PC-3 (cell line): ENCODE measurements around the gene RELL2.

Source experiments
- EZH2 ChIP-seq: fragments of 300-600 bp; sonication (generic); IDR thresholded peaks from one replicate; pipeline ENCODE4 v1.6.1; 2017; ENCODE audit warnings: antibody characterized with exemption, mild to moderate bottlenecking, low read length; ENCODE audit not compliant: unreplicated experiment
- EZH2phosphoT487 ChIP-seq: fragments of 300-600 bp; sonication (generic); IDR thresholded peaks from 2 replicates; pipeline ENCODE4 v1.6.1; 2018; ENCODE audit warnings: mild to moderate bottlenecking, antibody characterized with exemption, low read length, borderline replicate concordance
- TF ChIP-seq, protein P1 (sequence below): fragments of 300-600 bp; sonication (generic); conservative IDR thresholded peaks from 2 replicates; pipeline ENCODE4 v1.5.1; 2017; ENCODE audit warnings: antibody characterized with exemption, low read depth, mild to moderate bottlenecking, low read length

DNA sequence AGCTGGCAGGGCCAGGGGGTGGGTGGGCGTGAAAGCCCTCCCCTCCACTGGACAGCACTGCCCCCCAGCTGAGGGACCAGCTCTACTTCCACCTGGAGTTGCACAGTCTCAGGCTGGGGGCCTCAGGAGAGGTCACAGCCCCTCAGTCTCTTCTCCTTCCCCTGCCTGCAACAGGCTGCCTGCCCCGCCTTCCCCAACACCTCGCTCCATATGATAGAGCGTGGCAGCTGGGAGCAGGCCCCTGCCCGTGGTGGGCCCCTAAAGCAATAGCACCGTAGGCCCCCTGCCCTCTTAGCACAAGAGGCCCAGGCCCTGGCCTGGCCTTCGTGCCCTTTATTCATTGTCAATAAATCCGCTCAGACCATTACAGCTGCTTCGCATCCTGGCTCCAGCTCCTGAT, 3.9 kb downstream of the RELL2 start:
- TF ChIP-seq, protein P1, sequence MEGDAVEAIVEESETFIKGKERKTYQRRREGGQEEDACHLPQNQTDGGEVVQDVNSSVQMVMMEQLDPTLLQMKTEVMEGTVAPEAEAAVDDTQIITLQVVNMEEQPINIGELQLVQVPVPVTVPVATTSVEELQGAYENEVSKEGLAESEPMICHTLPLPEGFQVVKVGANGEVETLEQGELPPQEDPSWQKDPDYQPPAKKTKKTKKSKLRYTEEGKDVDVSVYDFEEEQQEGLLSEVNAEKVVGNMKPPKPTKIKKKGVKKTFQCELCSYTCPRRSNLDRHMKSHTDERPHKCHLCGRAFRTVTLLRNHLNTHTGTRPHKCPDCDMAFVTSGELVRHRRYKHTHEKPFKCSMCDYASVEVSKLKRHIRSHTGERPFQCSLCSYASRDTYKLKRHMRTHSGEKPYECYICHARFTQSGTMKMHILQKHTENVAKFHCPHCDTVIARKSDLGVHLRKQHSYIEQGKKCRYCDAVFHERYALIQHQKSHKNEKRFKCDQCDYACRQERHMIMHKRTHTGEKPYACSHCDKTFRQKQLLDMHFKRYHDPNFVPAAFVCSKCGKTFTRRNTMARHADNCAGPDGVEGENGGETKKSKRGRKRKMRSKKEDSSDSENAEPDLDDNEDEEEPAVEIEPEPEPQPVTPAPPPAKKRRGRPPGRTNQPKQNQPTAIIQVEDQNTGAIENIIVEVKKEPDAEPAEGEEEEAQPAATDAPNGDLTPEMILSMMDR: no peak
- TF ChIP-seq EZH2: no peak
- TF ChIP-seq EZH2phosphoT487: no peak
